ENCODE data around the gene CCDC15. TPM values are rescaled to one million over a fixed set of nuclear protein-coding genes. Genes with fewer than 3 reads are reported as not detected.

Gene CCDC15
- total RNA-seq, 1 donor from 2014 or later: 9.3 TPM

Other genes with a start within 250 kb of the CCDC15 start
- gene NRGN, start 214.3 kb upstream of the CCDC15 start, total RNA-seq: 5.7 and 5.8 TPM in 2 replicates
- gene VSIG2, start 201.9 kb upstream of the CCDC15 start, total RNA-seq: 0.18 TPM in 1 of 2 replicates, not detected in the other
- gene ESAM, start 191.9 kb upstream of the CCDC15 start, total RNA-seq: 0.50 and 0.73 TPM in 2 replicates
- 11.9 and 12.8 TPM in 2 replicates for gene MSANTD2, start 153.8 kb upstream of the CCDC15 start, total RNA-seq
- 6.8 and 8.2 TPM in 2 replicates for gene ROBO3, start 88.8 kb upstream of the CCDC15 start, total RNA-seq
- gene ROBO4, start 56.3 kb upstream of the CCDC15 start, total RNA-seq: 0.11 and 0.20 TPM in 2 replicates
- not detected in 2 replicates for gene HEPN1, start 35.0 kb upstream of the CCDC15 start, total RNA-seq
- gene HEPACAM, start 18.2 kb upstream of the CCDC15 start, total RNA-seq: not detected in 2 replicates
- gene SLC37A2, start 109.1 kb downstream of the CCDC15 start, total RNA-seq: 0.66 and 1.4 TPM in 2 replicates
- 17.5 and 18.3 TPM in 2 replicates for gene TMEM218, start 157.4 kb downstream of the CCDC15 start, total RNA-seq
- not detected in 2 replicates for gene PKNOX2, start 210.5 kb downstream of the CCDC15 start, total RNA-seq